H1 (cell line): Measurements from ENCODE around the gene SH3PXD2A. TPM values are rescaled to one million over a fixed set of nuclear protein-coding genes. Genes with fewer than 3 reads are reported as not detected.

Source experiments
- CTCF ChIA-PET: fragments of 300-600 bp; sonication (Branson Sonifier 250); formaldehyde crosslinking; loops from one replicate; lab custom pipeline; 2021; ENCODE audit not compliant: partially characterized antibody; lab: Charles Lee
- POLR2A ChIA-PET: fragments of 300-600 bp; sonication (Branson Sonifier 250); formaldehyde crosslinking; loops from one replicate; lab custom pipeline; 2021; ENCODE audit warnings: inconsistent platforms; ENCODE audit not compliant: partially characterized antibody; lab: Charles Lee
- DNase-seq, 2 experiments: peaks; one replicate each; pipeline versions ENCODE4 v3.0.0 to v3.0.0-alpha.2; 2010 to 2022; ENCODE audit warnings: low spot score in 2 of 2, low read depth in 1 of 2, mixed read lengths in 1 of 2
- FAIRE-seq: peaks from 2 replicates; lab custom pipeline; 2011; peaks lifted over from hg19 to GRCh38; lab: Jason Lieb, UNC
- H2AFZ ChIP-seq: 2 replicates; pipeline ENCODE4 v1.8.1; 2012; ENCODE audit warnings: low read length, inconsistent platforms
- H2AK5ac ChIP-seq: 2 replicates; pipeline ENCODE4 v1.6.1; 2013; ENCODE audit warnings: low read depth, low read length
- H2BK120ac ChIP-seq: replicated peaks from 2 replicates; pipeline ENCODE3; 2013; ENCODE audit warnings: low read depth, low read length, inconsistent platforms
- H2BK12ac ChIP-seq: 2 replicates; pipeline ENCODE4 v1.6.1; 2013; ENCODE audit warnings: low read depth, low read length
- H2BK15ac ChIP-seq: 2 replicates; pipeline ENCODE4 v1.6.1; 2013; ENCODE audit warnings: low read length
- H2BK20ac ChIP-seq: 2 replicates; pipeline ENCODE4 v1.6.1; 2013; ENCODE audit warnings: low read length
- H2BK5ac ChIP-seq: 2 replicates; pipeline ENCODE4 v1.6.1; 2013; ENCODE audit warnings: low read depth, low read length
- H3K14ac ChIP-seq: 2 replicates; pipeline ENCODE4 v1.6.1; 2013; ENCODE audit warnings: inconsistent platforms; ENCODE audit not compliant: insufficient read length
- H3K18ac ChIP-seq: 2 replicates; pipeline ENCODE4 v1.6.1; 2013; ENCODE audit warnings: low read length; ENCODE audit errors: extremely low read depth
- H3K23ac ChIP-seq: 2 replicates; pipeline ENCODE4 v1.6.1; 2013; ENCODE audit warnings: inconsistent platforms; ENCODE audit not compliant: insufficient read length
- H3K23me2 ChIP-seq: 2 replicates; pipeline ENCODE4 v1.6.1; 2013; ENCODE audit warnings: low read depth, low read length
- H3K27ac ChIP-seq: 2 replicates; pipeline ENCODE4 v1.6.1; 2011; ENCODE audit warnings: low read depth, low read length, inconsistent platforms
- H3K27me3 ChIP-seq, 4 experiments: replicated peaks in 1 of 4; 1 replicate in 1 of 4; 2 replicates in 3 of 4; pipeline versions ENCODE4 v1.6.1 to v1.8.1; 2011 to 2013; ENCODE audit warnings: low read length in 3 of 4, mild to moderate bottlenecking in 3 of 4, inconsistent platforms in 2 of 4, mixed read lengths in 2 of 4, moderate library complexity in 1 of 4; ENCODE audit not compliant: control insufficient read depth in 3 of 4, insufficient read depth in 3 of 4; ENCODE audit errors: extremely low read depth in 1 of 4
- H3K36me3 ChIP-seq, 4 experiments: 2 replicates each; pipeline versions ENCODE4 v1.6.1 to v1.8.1; 2011 to 2013; ENCODE audit warnings: mild to moderate bottlenecking in 4 of 4, low read length in 3 of 4, moderate library complexity in 2 of 4, control low read depth in 1 of 4, inconsistent platforms in 1 of 4; ENCODE audit not compliant: insufficient read depth in 4 of 4, control insufficient read depth in 2 of 4
- H3K4ac ChIP-seq: replicated peaks from 2 replicates; pipeline ENCODE3; 2013; ENCODE audit warnings: low read length, low read depth, mixed read lengths, inconsistent platforms; ENCODE audit not compliant: insufficient read length
- H3K4me1 ChIP-seq, 4 experiments: replicated peaks in 1 of 4; 1 replicate in 1 of 4; 2 replicates in 3 of 4; pipeline versions ENCODE4 v1.6.1 to v1.8.1; 2011 to 2013; ENCODE audit warnings: low read length in 3 of 4, inconsistent platforms in 2 of 4, mixed read lengths in 1 of 4; ENCODE audit not compliant: insufficient read depth in 4 of 4, control insufficient read depth in 3 of 4
- H3K4me2 ChIP-seq, 2 experiments: 2 replicates each; pipeline versions ENCODE4 v1.6.1 to v1.8.1; 2011 to 2013; ENCODE audit warnings: low read depth in 2 of 2, low read length in 2 of 2, control low read depth in 1 of 2, inconsistent platforms in 1 of 2, mild to moderate bottlenecking in 1 of 2; ENCODE audit not compliant: insufficient read depth in 1 of 2
- H3K4me3 ChIP-seq, 4 experiments: fragments of 200-600, 300-600 bp in 1 of 4; sonication (generic), shearing (Covaris generic), sonication (Bioruptor Twin) in 1 of 4; 2 replicates each; pipeline versions ENCODE4 v1.5.1 to v1.8.1; 2011 to 2016; ENCODE audit warnings: low read length in 4 of 4, low read depth in 3 of 4, control low read depth in 2 of 4, inconsistent platforms in 2 of 4, mild to moderate bottlenecking in 2 of 4, mixed read lengths in 1 of 4, moderate library complexity in 1 of 4; ENCODE audit not compliant: insufficient read depth in 2 of 4; ENCODE audit errors: extremely low read depth in 1 of 4
- H3K56ac ChIP-seq: replicated peaks from 2 replicates; pipeline ENCODE3; 2013; ENCODE audit warnings: low read depth, mild to moderate bottlenecking, mixed read lengths, low read length, inconsistent platforms; ENCODE audit not compliant: insufficient read length
- H3K79me1 ChIP-seq: 2 replicates; pipeline ENCODE4 v1.6.1; 2013; ENCODE audit warnings: low read depth, low read length, control low read depth
- H3K79me2 ChIP-seq, 2 experiments: 2 replicates each; pipeline versions ENCODE4 v1.6.1 to v1.8.1; 2012 to 2013; ENCODE audit warnings: low read length in 2 of 2, mild to moderate bottlenecking in 2 of 2, inconsistent platforms in 1 of 2; ENCODE audit not compliant: insufficient read depth in 2 of 2, control insufficient read depth in 1 of 2
- H3K9ac ChIP-seq, 4 experiments: replicated peaks in 1 of 4; 1 replicate in 1 of 4; 2 replicates in 3 of 4; pipeline versions ENCODE4 v1.6.1 to v1.8.1; 2011 to 2013; ENCODE audit warnings: low read depth in 3 of 4, low read length in 3 of 4, control low read depth in 2 of 4, mild to moderate bottlenecking in 2 of 4, moderate library complexity in 2 of 4, inconsistent platforms in 1 of 4; ENCODE audit errors: extremely low read depth in 1 of 4
- H3K9me3 ChIP-seq, 2 experiments: 2 replicates each; pipeline versions ENCODE4 v1.6.1 to v1.8.1; 2012 to 2013; ENCODE audit warnings: mild to moderate bottlenecking in 2 of 2, moderate library complexity in 2 of 2, control low read depth in 1 of 2, inconsistent platforms in 1 of 2, low read depth in 1 of 2, low read length in 1 of 2, mixed read lengths in 1 of 2; ENCODE audit not compliant: insufficient read depth in 2 of 2
- H4K20me1 ChIP-seq, 2 experiments: replicated peaks in 1 of 2; 2 replicates each; pipeline versions ENCODE3 to v1.8.1; 2011 to 2013; ENCODE audit warnings: inconsistent platforms in 2 of 2, low read length in 2 of 2, mild to moderate bottlenecking in 1 of 2; ENCODE audit not compliant: insufficient read depth in 2 of 2, control insufficient read depth in 1 of 2
- H4K5ac ChIP-seq: 2 replicates; pipeline ENCODE4 v1.6.1; 2013; ENCODE audit warnings: low read length, low read depth, mixed read lengths, inconsistent platforms; ENCODE audit not compliant: insufficient read length
- H4K8ac ChIP-seq: 2 replicates; pipeline ENCODE4 v1.8.0; 2013; ENCODE audit warnings: mild to moderate bottlenecking, moderate library complexity, low read length, inconsistent platforms; ENCODE audit not compliant: insufficient read depth; ENCODE audit errors: extremely low read depth
- H4K91ac ChIP-seq: replicated peaks from 2 replicates; pipeline ENCODE3; 2013; ENCODE audit warnings: low read length, mixed read lengths, inconsistent platforms; ENCODE audit not compliant: insufficient read length
- CBX5 ChIP-seq: fragments of 300-800, 300-1000 bp; sonication (generic); IDR thresholded peaks from 2 replicates; pipeline ENCODE4 v1.7.1; 2016; ENCODE audit warnings: antibody characterized with exemption, low read length, low read depth
- WGBS, 2 experiments: shearing (Covaris generic) in 1 of 2; methylation state at CpG; one replicate each; pipeline versions ENCODE4 v1.1.6 to v1.1.7; 2013 to 2015; ENCODE audit warnings: low lambda C conversion rate in 2 of 2, mixed read lengths in 2 of 2, inconsistent platforms in 1 of 2, low coverage in 1 of 2, missing lambda C conversion rate in 1 of 2; ENCODE audit not compliant: insufficient replicate concordance in 2 of 2, insufficient coverage in 1 of 2, insufficient read length in 1 of 2; ENCODE audit errors: extremely low coverage in 1 of 2, missing lambda C conversion rate in 1 of 2; 5-methylcytosine and 5-hydroxymethylcytosine counted together
- polyA plus RNA-seq, 7 experiments: library from polyadenylated mRNA; depleted of rRNA in 3 of 7; stranded (reverse) in 5 of 7; unstranded in 2 of 7; fragments of >200 nt in 5 of 7; fragments of 200-250 nt in 2 of 7; gene quantifications; 1 replicate in 5 of 7; 2 replicates in 1 of 7; 4 replicates in 1 of 7; pipeline versions ENCODE4 v1.2.1 to v1.2.3, GENCODE V29; 2011 to 2013; ENCODE audit warnings: missing spikeins in 2 of 7, mixed read lengths in 2 of 7
- total RNA-seq: library from RNA; stranded (reverse); fragmentation: NEBNext Ultra II Directional; extraction: Animal tissue kit (Norgen Biotek cat#: 25700); gene quantifications from 2 replicates; pipeline ENCODE4 v1.2.1, GENCODE V29; 2021

Gene SH3PXD2A
- total and polyA plus RNA-seq, 2 of the 8 experiments (the other 6 are each of a cell fraction or from before 2014, with no cell fraction given), result 5.4 to 16.3 TPM

- Histone ChIP-seq H4K8ac (no peak overlapping the region; the same call in 1 of the 2 replicates), H2BK5ac (no peak overlapping the region), H3K4ac (no peak overlapping the region), H3K9me3 (no peaks in the 10 kb centered on the region), H2BK15ac (no peak overlapping the region), H3K4me1 (peaks cover 6 to 22% (median 11%) of the 10 kb centered on the region in 4 experiments), H3K27ac (no peak overlapping the region), H2BK20ac (no peak overlapping the region), H2AFZ (no peak overlapping the region), H3K56ac (no peak overlapping the region), H3K36me3 (no peaks in the 10 kb centered on the region), H3K23me2 (no peaks in the 10 kb centered on the region), H4K20me1 (no peaks in the 10 kb centered on the region), H3K79me2 (no peaks in the 10 kb centered on the region), H4K5ac (no peak overlapping the region), H3K18ac (no peak overlapping the region), H3K27me3 (no peaks in the 10 kb centered on the region), H3K4me2 (no peak overlapping the region), H2BK12ac (no peak overlapping the region), H3K9ac (no peak overlapping the region), H3K4me3 (no peak overlapping the region), H3K14ac (no peak overlapping the region), H2BK120ac (no peak overlapping the region), H3K23ac (no peak overlapping the region), H3K79me1 (no peaks in the 10 kb centered on the region), H4K91ac (no peak overlapping the region), H2AK5ac (no peak overlapping the region)
- POLR2A ChIA-PET, result no interaction called here
- WGBS, 2 experiments, result 95% methylated on average over 3 of the region's 3 CpGs; no CpG with 5 or more reads in 1 of the 2 experiments
- DNase-seq (no peak), FAIRE-seq (no peak)
- CTCF ChIA-PET, result no interaction called here
- TF ChIP-seq CBX5, result no peak
These were observed 181.8 kb downstream of the SH3PXD2A start for GRCh38 chr10:103673606-103674005.
